Left hindlimb (tissue), 1 donor: Measurements from ENCODE around the gene PPL.
"Not testable (repeated sequence)": the region's sequence is repeated elsewhere in the genome, so short reads cannot be mapped to it uniquely, and the experiment has no call there.

Experiments used
- DNase-seq: peaks from one replicate; pipeline ENCODE4 v3.0.0-alpha.2; 2018

The PPL gene

GRCh38 chr16:4933871-4934395, 3.0 kb downstream of the PPL start:
- DNase-seq = no peak

- DNase-seq = no peak
These were observed 3.5 kb downstream of the PPL start for GRCh38 chr16:4933433-4933832.

- DNase-seq = no peak
These were observed 5.6 kb downstream of the PPL start for GRCh38 chr16:4931381-4931780.

- not testable (repeated sequence) for DNase-seq
These were observed 7.3 kb downstream of the PPL start for GRCh38 chr16:4929619-4930018.

- no peak for DNase-seq
These were observed 8.7 kb downstream of the PPL start for GRCh38 chr16:4928227-4928626.

- no peak for DNase-seq
These were observed 9.3 kb downstream of the PPL start for GRCh38 chr16:4927661-4928060.

GRCh38 chr16:4926928-4927327, 10.0 kb downstream of the PPL start:
- DNase-seq = no peak

- no peak for DNase-seq
These were observed 11.2 kb downstream of the PPL start for GRCh38 chr16:4925791-4926190.

- no peak for DNase-seq
These were observed 11.7 kb downstream of the PPL start for GRCh38 chr16:4925293-4925607.

- no peak for DNase-seq
These were observed 12.2 kb downstream of the PPL start for GRCh38 chr16:4924593-4925292.

GRCh38 chr16:4923853-4924252, 13.1 kb downstream of the PPL start:
- DNase-seq = no peak

GRCh38 chr16:4922721-4923342, 14.1 kb downstream of the PPL start:
- no peak for DNase-seq

GRCh38 chr16:4920826-4921225, 16.1 kb downstream of the PPL start:
- DNase-seq = no peak

- DNase-seq = no peak
These were observed 18.1 kb downstream of the PPL start for GRCh38 chr16:4918781-4919251.

GRCh38 chr16:4917117-4917516, 19.8 kb downstream of the PPL start:
- DNase-seq = no peak

- DNase-seq = no peak
These were observed 21.7 kb downstream of the PPL start for GRCh38 chr16:4915226-4915761.

- no peak for DNase-seq
These were observed 22.3 kb downstream of the PPL start for GRCh38 chr16:4914528-4915225.

- DNase-seq = no peak
These were observed 23.0 kb downstream of the PPL start for GRCh38 chr16:4913774-4914525.

GRCh38 chr16:4913130-4913773, 23.7 kb downstream of the PPL start:
- DNase-seq = no peak

GRCh38 chr16:4911970-4912386, 25.0 kb downstream of the PPL start:
- no peak for DNase-seq

GRCh38 chr16:4910828-4911227, 26.1 kb downstream of the PPL start:
- DNase-seq = no peak

- DNase-seq = no peak
These were observed 27.1 kb downstream of the PPL start for GRCh38 chr16:4909825-4910224.
